GM12872 (cell line): ENCODE measurements around the gene HOXB3.
A peak's percentile ranks its signal among the peaks of the same experiment; 100 is the strongest.

Source experiments
- CTCF ChIP-seq: IDR thresholded peaks from 3 replicates; pipeline ENCODE4 v1.5.1; 2011; ENCODE audit warnings: low read depth, mild to moderate bottlenecking, low read length, moderate library complexity; ENCODE audit not compliant: insufficient read depth

The HOXB3 gene

DNA sequence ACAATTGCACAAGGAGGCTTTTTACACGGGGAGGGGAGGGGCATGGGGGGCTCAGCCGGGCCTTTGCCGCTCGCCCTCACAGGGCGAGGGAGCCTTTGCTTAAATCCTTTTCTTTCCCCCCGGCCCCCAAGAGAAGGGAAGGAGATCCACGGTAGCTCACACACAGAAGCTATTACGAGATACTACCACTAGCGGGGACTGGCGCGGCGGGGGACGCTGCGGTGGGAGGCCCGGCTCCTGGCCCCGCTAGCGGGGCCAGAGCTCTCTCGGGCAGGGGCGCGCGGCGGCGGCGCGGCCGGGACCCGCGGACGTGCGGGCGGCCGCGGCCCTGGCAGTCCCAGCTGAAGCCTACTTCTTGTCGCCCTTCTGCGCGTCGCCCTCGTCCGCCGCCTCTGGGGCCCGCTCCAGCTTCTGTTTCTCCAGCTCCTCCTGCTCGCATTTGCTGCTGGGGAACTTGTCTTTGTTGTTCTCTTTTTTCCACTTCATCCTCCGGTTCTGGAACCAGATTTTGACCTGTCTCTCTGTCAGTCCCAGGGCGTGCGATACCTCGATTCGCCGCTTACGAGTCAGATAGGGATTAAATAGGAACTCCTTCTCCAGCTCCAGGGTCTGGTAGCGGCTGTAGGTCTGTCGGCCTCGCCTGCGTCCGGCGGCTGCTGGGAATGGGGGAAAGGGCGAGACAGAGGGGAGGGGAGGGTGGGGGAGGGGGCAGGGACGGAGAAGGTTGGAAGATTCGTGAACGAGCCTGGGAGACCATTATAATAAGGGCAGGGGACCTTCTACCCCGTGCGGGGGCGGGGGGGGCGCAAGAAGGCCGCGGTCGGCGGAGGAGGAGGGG is 23.0 kb upstream of the HOXB3 start:
- TF ChIP-seq CTCF = peak; percentile 43; the same call in 2 of the 3 replicates

DNA sequence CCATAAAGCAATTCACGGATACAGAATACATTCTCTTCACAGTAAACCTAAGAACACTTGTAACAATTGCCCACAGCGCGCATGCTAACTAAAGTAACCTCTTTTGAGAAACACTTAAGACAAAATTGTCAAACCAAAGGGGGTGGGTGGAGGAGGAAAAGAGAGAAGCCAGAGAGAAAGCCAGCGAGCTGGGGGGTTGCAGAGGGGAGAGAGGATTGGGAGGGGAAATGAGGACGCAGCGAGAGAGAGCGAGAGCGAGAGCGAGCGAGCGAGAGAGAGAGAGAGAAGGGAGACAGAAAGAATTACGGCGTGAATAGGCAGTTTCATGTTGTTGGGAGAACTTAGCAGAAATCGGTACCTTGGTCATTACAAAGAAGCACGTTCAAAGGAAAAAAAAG is 22.4 kb upstream of the HOXB3 start:
- TF ChIP-seq CTCF = no peak

DNA sequence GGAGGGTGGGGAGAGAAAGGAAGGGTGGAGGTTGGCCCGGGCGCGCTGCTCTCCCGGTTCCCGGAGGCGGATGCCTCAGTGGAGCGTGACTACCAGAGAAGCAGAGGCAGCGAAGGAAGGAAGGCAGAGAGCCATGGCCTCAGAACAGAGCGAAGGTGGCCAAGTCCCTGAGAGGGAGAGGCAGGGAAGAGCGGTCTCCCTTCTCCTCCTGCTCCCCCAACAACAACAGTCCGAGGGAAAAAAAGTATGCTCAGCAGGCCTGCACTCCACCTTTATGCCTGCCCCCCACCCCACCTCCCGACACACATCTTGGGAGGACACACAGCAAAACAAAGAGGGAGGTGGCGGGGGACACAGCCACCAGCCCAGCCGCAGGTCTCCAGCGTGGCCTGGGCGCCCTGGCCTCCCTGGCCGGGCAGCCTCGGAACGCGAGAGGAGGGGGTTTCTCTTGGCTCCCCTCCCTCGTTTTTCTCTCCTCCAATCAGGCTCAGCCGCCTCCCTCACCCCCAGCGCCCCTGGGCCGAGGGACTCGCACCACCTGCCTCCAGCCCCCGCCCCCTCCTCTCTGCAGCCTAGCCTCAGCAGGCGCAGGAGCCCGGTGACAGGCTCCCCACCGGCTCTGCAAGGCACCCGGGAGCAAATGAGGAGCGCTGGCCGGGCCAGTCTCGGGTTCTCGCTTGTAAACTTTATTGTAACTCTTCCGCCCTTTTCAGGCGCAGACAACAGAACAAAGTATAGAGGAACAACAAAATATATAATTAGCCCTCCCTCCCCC is 21.8 kb upstream of the HOXB3 start:
- no peak for TF ChIP-seq CTCF

DNA sequence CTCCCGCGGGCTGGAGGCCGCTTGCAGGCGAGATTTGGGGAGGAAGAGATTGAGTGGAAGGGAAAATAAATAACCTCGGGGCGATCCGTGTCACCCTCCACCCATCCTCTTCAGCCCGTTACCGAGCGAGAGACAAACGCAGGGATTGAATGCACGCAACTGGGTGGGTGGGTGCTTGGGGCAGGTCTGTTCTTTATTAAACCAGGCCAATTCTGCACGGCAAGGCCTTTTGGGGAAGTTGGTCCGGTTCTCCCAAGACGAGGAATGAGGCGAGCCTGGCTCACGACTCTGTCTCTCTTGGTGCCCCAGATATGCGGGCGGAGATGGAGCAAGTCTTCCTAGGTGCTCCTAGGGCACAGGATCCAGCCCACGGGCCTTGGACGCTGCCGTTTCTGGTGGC is 21.2 kb upstream of the HOXB3 start:
- no peak for TF ChIP-seq CTCF

GRCh38 chr17:48610282-48611211 is 20.5 kb upstream of the HOXB3 start, which contains the start of gene HOXB7:
TSS of gene HOXB7 (minus strand) at chr17:48611017. CDS start at chr17:48610918, 99 bp downstream.
- no peak for TF ChIP-seq CTCF

DNA sequence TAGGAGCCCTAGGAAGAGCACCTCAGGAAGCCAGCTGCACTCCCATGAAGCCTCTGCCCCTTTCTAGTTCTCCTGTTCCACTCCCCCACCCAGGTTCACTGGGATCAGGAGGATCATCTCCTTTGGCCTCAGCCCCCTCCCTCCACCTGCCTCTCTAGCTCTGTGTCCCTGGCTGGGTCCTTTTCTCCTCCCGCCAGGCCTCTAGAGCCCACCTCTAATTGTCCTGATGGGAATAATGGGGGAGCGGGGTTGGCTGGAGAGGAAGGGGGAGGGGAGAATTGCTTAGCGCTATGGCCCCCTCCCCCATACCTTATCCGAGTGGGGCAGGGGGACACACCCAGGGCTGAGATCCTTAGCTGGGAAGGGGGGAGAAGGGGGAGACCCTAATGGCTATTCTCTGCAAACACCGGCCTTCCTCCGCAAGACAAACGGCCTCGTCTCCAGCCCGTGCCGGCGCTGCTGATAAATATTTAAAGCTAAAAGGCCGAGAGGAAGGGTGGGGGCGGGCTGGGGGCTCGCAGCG is 19.8 kb upstream of the HOXB3 start:
- no peak for TF ChIP-seq CTCF

DNA sequence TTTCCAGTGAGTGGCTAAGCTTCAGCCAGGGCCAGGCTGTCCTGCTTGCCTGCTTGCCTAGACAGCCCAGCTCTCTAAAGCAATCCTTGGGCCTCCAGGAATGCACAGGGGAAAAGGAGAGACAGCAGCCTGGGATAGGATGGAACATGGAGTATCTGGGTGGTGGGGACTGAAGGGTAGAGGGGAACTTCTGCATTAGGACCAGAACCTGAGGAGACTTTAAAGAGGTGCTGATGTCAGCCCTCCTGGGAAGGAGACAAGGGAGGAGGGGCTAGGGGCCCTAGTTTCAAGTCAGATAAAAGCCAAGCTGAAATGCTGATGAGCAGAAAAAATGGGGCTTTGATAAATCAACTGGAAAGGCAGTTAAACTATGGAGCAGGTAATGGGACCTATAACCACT is 19.0 kb upstream of the HOXB3 start:
- no peak for TF ChIP-seq CTCF
